SK-N-SH (cell line): Measurements from ENCODE around the gene DNAH5. TPM values are rescaled to one million over a fixed set of nuclear protein-coding genes. Genes with fewer than 3 reads are reported as not detected.

ENCODE experiments used
- CTCF ChIA-PET: fragments of 300-600, 350-600 bp; formaldehyde crosslinking; extraction: SDS; loops from one replicate; lab custom pipeline; 2021; lab: Yijun Ruan, JAX
- POLR2A ChIA-PET: fragments of 350-600 bp; sonication (Branson Sonifier 250); formaldehyde crosslinking; extraction: SDS; loops from one replicate; lab custom pipeline; 2020; ENCODE audit warnings: antibody characterized with exemption, inconsistent platforms; lab: Yijun Ruan, JAX
- DNase-seq: peaks from one replicate; pipeline ENCODE4 v3.0.0; 2012
- H2AFZ ChIP-seq: fragments of 200-600 bp; sonication (generic); 2 replicates; pipeline ENCODE4 v1.8.1; 2016; ENCODE audit warnings: antibody characterized with exemption, mild to moderate bottlenecking, low read depth
- H3F3A ChIP-seq: fragments of 200-600 bp; sonication (generic); replicated peaks from 2 replicates; pipeline ENCODE3; 2016; ENCODE audit warnings: antibody characterized with exemption, mild to moderate bottlenecking; ENCODE audit not compliant: insufficient read depth
- H3K27ac ChIP-seq, 2 experiments: fragments of 200-500 bp in 1 of 2; fragments of 200-600 bp in 1 of 2; sonication (Bioruptor generic) in 1 of 2; sonication (generic), shearing (Covaris generic) in 1 of 2; 2 replicates each; pipeline versions ENCODE4 v1.5.1 to v1.6.1; 2014 to 2016; ENCODE audit warnings: low read depth in 2 of 2, inconsistent platforms in 1 of 2, low read length in 1 of 2, mild to moderate bottlenecking in 1 of 2, mixed read lengths in 1 of 2
- H3K27me3 ChIP-seq: fragments of 200-600 bp; sonication (generic), shearing (Covaris generic); 2 replicates; pipeline ENCODE4 v1.6.1; 2016; ENCODE audit warnings: mixed run types; ENCODE audit not compliant: insufficient read depth
- H3K36me3 ChIP-seq, 2 experiments: fragments of 200-500 bp in 1 of 2; fragments of 200-600 bp in 1 of 2; sonication (Bioruptor generic) in 1 of 2; sonication (generic) in 1 of 2; replicated peaks in 1 of 2; 2 replicates each; pipeline versions ENCODE3 to v1.5.1; 2014 to 2016; ENCODE audit warnings: low read length in 1 of 2, mild to moderate bottlenecking in 1 of 2; ENCODE audit not compliant: insufficient read depth in 2 of 2, control insufficient read depth in 1 of 2
- H3K4me1 ChIP-seq, 2 experiments: fragments of 200-500 bp in 1 of 2; fragments of 200-600 bp in 1 of 2; sonication (Bioruptor generic) in 1 of 2; sonication (generic), shearing (Covaris generic) in 1 of 2; 2 replicates each; pipeline versions ENCODE4 v1.5.1 to v1.6.1; 2014 to 2016; ENCODE audit warnings: low read depth in 1 of 2, low read length in 1 of 2, mixed run types in 1 of 2; ENCODE audit not compliant: insufficient read depth in 2 of 2, control insufficient read depth in 1 of 2
- H3K4me2 ChIP-seq: fragments of 200-600 bp; sonication (generic), shearing (Covaris generic); 2 replicates; pipeline ENCODE4 v1.6.1; 2017; ENCODE audit warnings: mixed run types
- H3K4me3 ChIP-seq, 2 experiments: fragments of 200-500 bp in 1 of 2; fragments of 200-600 bp in 1 of 2; sonication (Bioruptor generic) in 1 of 2; sonication (generic), shearing (Covaris generic) in 1 of 2; 2 replicates each; pipeline versions ENCODE4 v1.5.1 to v1.8.1; 2014 to 2016; ENCODE audit warnings: low read depth in 2 of 2, inconsistent platforms in 1 of 2, low read length in 1 of 2, mild to moderate bottlenecking in 1 of 2, mixed read lengths in 1 of 2, moderate library complexity in 1 of 2
- H3K79me2 ChIP-seq: fragments of 200-600 bp; sonication (generic); 2 replicates; pipeline ENCODE4 v1.8.1; 2017; ENCODE audit warnings: mild to moderate bottlenecking; ENCODE audit not compliant: insufficient read depth
- H3K9ac ChIP-seq: fragments of 200-600 bp; sonication (generic); 2 replicates; pipeline ENCODE4 v1.6.1; 2017; ENCODE audit warnings: mixed run types
- H3K9me2 ChIP-seq: fragments of 200-600 bp; sonication (generic); 2 replicates; pipeline ENCODE4 v1.6.1; 2017; ENCODE audit warnings: mixed run types
- H3K9me3 ChIP-seq: fragments of 200-600 bp; sonication (generic); 2 replicates; pipeline ENCODE4 v1.6.1; 2017; ENCODE audit warnings: mixed run types, mild to moderate bottlenecking, moderate library complexity
- H4K20me1 ChIP-seq: fragments of 200-600 bp; sonication (generic); 2 replicates; pipeline ENCODE4 v1.6.1; 2017; ENCODE audit warnings: mild to moderate bottlenecking, mixed run types; ENCODE audit not compliant: insufficient read depth
- CTCF ChIP-seq: fragments of 200-600 bp; sonication (generic); IDR thresholded peaks from 2 replicates; pipeline ENCODE4 v1.6.1; 2017; ENCODE audit warnings: antibody characterized with exemption, mild to moderate bottlenecking, moderate library complexity
- EP300 ChIP-seq, 2 experiments: IDR thresholded peaks; 2 replicates each; pipeline versions ENCODE4 v1.4.0 to v1.6.1; 2012; ENCODE audit warnings: borderline replicate concordance in 1 of 2, low read depth in 1 of 2, low read length in 1 of 2
- MAX ChIP-seq: IDR thresholded peaks from 2 replicates; pipeline ENCODE4 v1.4.0; 2012; ENCODE audit warnings: low read depth
- MXI1 ChIP-seq: IDR thresholded peaks from 2 replicates; pipeline ENCODE4 v1.6.1; 2012; ENCODE audit warnings: mild to moderate bottlenecking, low read depth, low read length, improper control_type of control experiment
- RAD21 ChIP-seq: IDR thresholded peaks from 2 replicates; pipeline ENCODE4 v1.6.1; 2012; ENCODE audit warnings: mild to moderate bottlenecking, low read length
- RCOR1 ChIP-seq: fragments of 150-350 bp; IDR thresholded peaks from 2 replicates; pipeline ENCODE4 v1.6.1; 2017; ENCODE audit warnings: antibody characterized with exemption, low read length
- RXRA ChIP-seq: IDR thresholded peaks from 2 replicates; pipeline ENCODE4 v1.4.0; 2012; ENCODE audit warnings: low read depth, mild to moderate bottlenecking, borderline replicate concordance
- SMC3 ChIP-seq: IDR thresholded peaks from 2 replicates; pipeline ENCODE4 v1.6.1; 2012; ENCODE audit warnings: low read depth, low read length, improper control_type of control experiment
- TEAD4 ChIP-seq: IDR thresholded peaks from 2 replicates; pipeline ENCODE4 v1.4.0; 2012; ENCODE audit warnings: mild to moderate bottlenecking, borderline replicate concordance; ENCODE audit not compliant: insufficient read depth
- WGBS: methylation state at CpG from one replicate; pipeline ENCODE4 v1.1.6; 2017; ENCODE audit warnings: low lambda C conversion rate; 5-methylcytosine and 5-hydroxymethylcytosine counted together
- polyA plus RNA-seq, 3 experiments: library from polyadenylated mRNA; depleted of rRNA; stranded (reverse); fragments of >200 nt; gene quantifications; 2 replicates each; pipeline ENCODE4 v1.2.3, GENCODE V29; 2012
- TF ChIP-seq, protein P1 (sequence below): IDR thresholded peaks from 2 replicates; pipeline ENCODE4 v1.4.0; 2012; ENCODE audit warnings: low read depth, borderline replicate concordance
- TF ChIP-seq, protein P2 (sequence below): IDR thresholded peaks from 2 replicates; pipeline ENCODE4 v1.6.1; 2012; ENCODE audit warnings: mild to moderate bottlenecking, low read depth, low read length, moderate library complexity

DNAH5 gene
- polyA plus RNA-seq, 1 of the 3 experiments (the other 2 are of a cell fraction): 0.74 TPM

DNA sequence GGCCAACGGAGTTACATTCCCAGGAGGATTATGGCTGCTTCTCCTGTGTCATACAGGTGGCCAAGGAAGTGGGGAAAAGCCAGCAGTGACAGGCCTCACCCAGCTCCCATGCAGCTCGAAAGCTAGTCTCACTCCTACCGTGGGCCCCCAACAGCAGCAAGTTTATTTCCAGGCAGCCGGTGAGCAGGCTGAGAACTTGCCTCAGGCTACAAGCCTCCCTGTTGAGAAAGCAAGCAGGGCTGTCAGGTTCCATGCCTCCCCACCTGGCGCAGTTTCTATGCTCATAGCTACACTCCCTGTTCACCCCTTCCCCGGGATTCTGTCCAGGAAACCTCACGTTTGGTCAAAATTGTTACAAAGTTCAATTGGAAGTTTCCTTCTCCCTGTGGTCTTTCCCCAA lies 27.5 kb upstream of the DNAH5 start:
- H3K79me2 ChIP-seq: no peaks in the 10 kb centered on the region; the same call in 1 of the 2 replicates
- POLR2A ChIA-PET: no interaction called here
- H3K9me3 ChIP-seq: no peaks in the 10 kb centered on the region
- no peaks in the 10 kb centered on the region for H3K9me2 ChIP-seq
- H3K9ac ChIP-seq: no peak overlapping the region
- CTCF ChIA-PET: interaction anchor here (0.8 to 1.5 kb wide), 3 partner anchors 9 to 354 kb away, joined by 3 to 4 read pairs (median 3); no protein-coding TSS in a partner anchor
- WGBS: 20% methylated on average over 4 of the region's 7 CpGs
- no peak for DNase-seq
- no peak overlapping the region for H3K4me2 ChIP-seq
- no peaks in the 10 kb centered on the region for H4K20me1 ChIP-seq
- TF ChIP-seq MAX (no peak), CTCF (no peak), TEAD4 (no peak), RXRA (no peak), MXI1 (no peak), RCOR1 (no peak)
- TF ChIP-seq, protein P1, sequence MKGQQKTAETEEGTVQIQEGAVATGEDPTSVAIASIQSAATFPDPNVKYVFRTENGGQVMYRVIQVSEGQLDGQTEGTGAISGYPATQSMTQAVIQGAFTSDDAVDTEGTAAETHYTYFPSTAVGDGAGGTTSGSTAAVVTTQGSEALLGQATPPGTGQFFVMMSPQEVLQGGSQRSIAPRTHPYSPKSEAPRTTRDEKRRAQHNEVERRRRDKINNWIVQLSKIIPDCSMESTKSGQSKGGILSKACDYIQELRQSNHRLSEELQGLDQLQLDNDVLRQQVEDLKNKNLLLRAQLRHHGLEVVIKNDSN: no peak
- no peaks in the 10 kb centered on the region; the same call in 1 of the 2 replicates for H3K27me3 ChIP-seq
- H3K4me1 ChIP-seq: no peaks in the 10 kb centered on the region
- no peak overlapping the region for H3K4me3 ChIP-seq
- no peak overlapping the region for H3K27ac ChIP-seq
- H3F3A ChIP-seq: peaks cover 4% of the 10 kb centered on the region
- H2AFZ ChIP-seq: no peak overlapping the region
- H3K36me3 ChIP-seq: no peaks in the 10 kb centered on the region

GRCh38 chr5:13957032-13957645 lies 12.7 kb upstream of the DNAH5 start:
- Histone ChIP-seq H4K20me1 (no peaks in the 10 kb centered on the region), H3K79me2 (no peaks in the 10 kb centered on the region), H3K4me3 (no peak overlapping the region; a peak in 1 of 4 replicates), H3K9ac (no peak overlapping the region), H3K27me3 (peaks cover 11% of the 10 kb centered on the region; the same call in 1 of the 2 replicates), H3K9me2 (no peaks in the 10 kb centered on the region), H3K27ac (no peak overlapping the region), H3K4me2 (no peak overlapping the region), H3K36me3 (no peaks in the 10 kb centered on the region), H2AFZ (no peak overlapping the region), H3K4me1 (0 out of 4 replicates have a peak, but pooled peaks cover 0 to 7% of the 10 kb centered on the region in 2 experiments), H3F3A (peaks cover 3% of the 10 kb centered on the region), H3K9me3 (no peaks in the 10 kb centered on the region)
- DNase-seq: peak; percentile 49
- POLR2A ChIA-PET: no interaction called here
- TF ChIP-seq SMC3 (peak; percentile 53), CTCF (peak; percentile 85), RAD21 (peak; percentile 84), EP300 (IDR thresholded peaks at IDR 0.05; ENCODE audit: borderline replicate concordance in 1 of 2, low read depth in 1 of 2, low read length in 1 of 2) (no peak)
- TF ChIP-seq, protein P2, sequence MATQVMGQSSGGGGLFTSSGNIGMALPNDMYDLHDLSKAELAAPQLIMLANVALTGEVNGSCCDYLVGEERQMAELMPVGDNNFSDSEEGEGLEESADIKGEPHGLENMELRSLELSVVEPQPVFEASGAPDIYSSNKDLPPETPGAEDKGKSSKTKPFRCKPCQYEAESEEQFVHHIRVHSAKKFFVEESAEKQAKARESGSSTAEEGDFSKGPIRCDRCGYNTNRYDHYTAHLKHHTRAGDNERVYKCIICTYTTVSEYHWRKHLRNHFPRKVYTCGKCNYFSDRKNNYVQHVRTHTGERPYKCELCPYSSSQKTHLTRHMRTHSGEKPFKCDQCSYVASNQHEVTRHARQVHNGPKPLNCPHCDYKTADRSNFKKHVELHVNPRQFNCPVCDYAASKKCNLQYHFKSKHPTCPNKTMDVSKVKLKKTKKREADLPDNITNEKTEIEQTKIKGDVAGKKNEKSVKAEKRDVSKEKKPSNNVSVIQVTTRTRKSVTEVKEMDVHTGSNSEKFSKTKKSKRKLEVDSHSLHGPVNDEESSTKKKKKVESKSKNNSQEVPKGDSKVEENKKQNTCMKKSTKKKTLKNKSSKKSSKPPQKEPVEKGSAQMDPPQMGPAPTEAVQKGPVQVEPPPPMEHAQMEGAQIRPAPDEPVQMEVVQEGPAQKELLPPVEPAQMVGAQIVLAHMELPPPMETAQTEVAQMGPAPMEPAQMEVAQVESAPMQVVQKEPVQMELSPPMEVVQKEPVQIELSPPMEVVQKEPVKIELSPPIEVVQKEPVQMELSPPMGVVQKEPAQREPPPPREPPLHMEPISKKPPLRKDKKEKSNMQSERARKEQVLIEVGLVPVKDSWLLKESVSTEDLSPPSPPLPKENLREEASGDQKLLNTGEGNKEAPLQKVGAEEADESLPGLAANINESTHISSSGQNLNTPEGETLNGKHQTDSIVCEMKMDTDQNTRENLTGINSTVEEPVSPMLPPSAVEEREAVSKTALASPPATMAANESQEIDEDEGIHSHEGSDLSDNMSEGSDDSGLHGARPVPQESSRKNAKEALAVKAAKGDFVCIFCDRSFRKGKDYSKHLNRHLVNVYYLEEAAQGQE: no peak
- CTCF ChIA-PET: interaction anchor here (0.6 to 2.1 kb wide), 8 partner anchors 10 to 738 kb away, joined by 3 to 10 read pairs (median 4); no protein-coding TSS in a partner anchor
